OCI-LY3 (cell line): ENCODE results near the gene MGMT.

Experiments used
- EZH2phosphoT487 ChIP-seq: fragments of 200-600 bp; shearing (Covaris generic); IDR thresholded peaks from 2 replicates; pipeline ENCODE4 v1.6.1; 2018; ENCODE audit warnings: antibody characterized with exemption, mixed run types, low read depth
- TF ChIP-seq, protein P1 (sequence below): fragments of 200-600, 300-600 bp; sonication (generic); IDR thresholded peaks from 2 replicates; pipeline ENCODE4 v1.5.1; 2014; ENCODE audit warnings: antibody characterized with exemption, low read length, low read depth

DNA sequence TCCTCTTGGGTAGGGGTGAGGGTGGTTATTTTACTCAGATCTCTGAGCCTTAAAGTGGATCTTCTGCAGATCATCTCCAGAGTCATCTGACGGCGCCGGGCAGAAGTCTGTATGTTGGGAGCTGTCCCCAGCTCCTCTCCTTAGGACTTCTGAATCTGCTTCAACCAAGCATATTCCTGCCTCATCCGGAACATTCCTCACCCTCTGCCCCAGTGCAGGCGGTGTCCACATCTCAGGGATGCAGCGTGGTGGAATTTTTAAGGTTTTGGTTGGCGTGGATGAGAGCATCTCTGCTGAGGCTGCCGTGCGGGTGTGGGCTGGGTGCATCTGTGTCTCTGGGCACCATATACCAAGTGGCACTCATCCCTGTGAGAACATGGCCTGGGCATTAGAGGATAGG is 148.3 kb downstream of the MGMT start:
- TF ChIP-seq, protein P1, sequence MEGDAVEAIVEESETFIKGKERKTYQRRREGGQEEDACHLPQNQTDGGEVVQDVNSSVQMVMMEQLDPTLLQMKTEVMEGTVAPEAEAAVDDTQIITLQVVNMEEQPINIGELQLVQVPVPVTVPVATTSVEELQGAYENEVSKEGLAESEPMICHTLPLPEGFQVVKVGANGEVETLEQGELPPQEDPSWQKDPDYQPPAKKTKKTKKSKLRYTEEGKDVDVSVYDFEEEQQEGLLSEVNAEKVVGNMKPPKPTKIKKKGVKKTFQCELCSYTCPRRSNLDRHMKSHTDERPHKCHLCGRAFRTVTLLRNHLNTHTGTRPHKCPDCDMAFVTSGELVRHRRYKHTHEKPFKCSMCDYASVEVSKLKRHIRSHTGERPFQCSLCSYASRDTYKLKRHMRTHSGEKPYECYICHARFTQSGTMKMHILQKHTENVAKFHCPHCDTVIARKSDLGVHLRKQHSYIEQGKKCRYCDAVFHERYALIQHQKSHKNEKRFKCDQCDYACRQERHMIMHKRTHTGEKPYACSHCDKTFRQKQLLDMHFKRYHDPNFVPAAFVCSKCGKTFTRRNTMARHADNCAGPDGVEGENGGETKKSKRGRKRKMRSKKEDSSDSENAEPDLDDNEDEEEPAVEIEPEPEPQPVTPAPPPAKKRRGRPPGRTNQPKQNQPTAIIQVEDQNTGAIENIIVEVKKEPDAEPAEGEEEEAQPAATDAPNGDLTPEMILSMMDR, result no peak
- TF ChIP-seq EZH2phosphoT487, result no peak
